ENCODE results near the gene TRIM10.

DNA sequence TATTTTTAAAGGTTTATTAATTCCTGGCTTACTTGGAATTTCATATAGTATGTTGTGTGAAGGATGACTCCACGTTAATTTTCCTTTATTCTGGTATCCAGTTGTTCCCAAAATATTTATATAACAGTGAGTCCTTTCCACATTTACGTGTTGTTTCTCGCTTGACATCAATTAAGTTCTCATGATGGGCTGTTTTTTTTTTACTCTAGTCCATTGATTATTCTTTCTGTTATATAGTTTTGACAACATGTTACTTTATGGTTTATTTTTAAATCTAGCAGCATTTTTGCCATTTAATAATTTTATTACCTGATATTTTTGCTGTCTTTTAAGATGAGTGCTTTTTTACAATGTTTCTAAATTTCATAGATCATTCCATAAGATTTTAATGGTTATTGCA, 18.3 kb downstream of the TRIM10 start:
- TF ChIP-seq, protein P1, sequence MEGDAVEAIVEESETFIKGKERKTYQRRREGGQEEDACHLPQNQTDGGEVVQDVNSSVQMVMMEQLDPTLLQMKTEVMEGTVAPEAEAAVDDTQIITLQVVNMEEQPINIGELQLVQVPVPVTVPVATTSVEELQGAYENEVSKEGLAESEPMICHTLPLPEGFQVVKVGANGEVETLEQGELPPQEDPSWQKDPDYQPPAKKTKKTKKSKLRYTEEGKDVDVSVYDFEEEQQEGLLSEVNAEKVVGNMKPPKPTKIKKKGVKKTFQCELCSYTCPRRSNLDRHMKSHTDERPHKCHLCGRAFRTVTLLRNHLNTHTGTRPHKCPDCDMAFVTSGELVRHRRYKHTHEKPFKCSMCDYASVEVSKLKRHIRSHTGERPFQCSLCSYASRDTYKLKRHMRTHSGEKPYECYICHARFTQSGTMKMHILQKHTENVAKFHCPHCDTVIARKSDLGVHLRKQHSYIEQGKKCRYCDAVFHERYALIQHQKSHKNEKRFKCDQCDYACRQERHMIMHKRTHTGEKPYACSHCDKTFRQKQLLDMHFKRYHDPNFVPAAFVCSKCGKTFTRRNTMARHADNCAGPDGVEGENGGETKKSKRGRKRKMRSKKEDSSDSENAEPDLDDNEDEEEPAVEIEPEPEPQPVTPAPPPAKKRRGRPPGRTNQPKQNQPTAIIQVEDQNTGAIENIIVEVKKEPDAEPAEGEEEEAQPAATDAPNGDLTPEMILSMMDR (conservative IDR thresholded peaks at IDR 0.05; ENCODE audit: low read depth in 2 of 2) = no peak
- TF ChIP-seq STAT1 (IDR thresholded peaks at IDR 0.05; ENCODE audit: unreplicated experiment) = no peak
- TF ChIP-seq, protein P2, sequence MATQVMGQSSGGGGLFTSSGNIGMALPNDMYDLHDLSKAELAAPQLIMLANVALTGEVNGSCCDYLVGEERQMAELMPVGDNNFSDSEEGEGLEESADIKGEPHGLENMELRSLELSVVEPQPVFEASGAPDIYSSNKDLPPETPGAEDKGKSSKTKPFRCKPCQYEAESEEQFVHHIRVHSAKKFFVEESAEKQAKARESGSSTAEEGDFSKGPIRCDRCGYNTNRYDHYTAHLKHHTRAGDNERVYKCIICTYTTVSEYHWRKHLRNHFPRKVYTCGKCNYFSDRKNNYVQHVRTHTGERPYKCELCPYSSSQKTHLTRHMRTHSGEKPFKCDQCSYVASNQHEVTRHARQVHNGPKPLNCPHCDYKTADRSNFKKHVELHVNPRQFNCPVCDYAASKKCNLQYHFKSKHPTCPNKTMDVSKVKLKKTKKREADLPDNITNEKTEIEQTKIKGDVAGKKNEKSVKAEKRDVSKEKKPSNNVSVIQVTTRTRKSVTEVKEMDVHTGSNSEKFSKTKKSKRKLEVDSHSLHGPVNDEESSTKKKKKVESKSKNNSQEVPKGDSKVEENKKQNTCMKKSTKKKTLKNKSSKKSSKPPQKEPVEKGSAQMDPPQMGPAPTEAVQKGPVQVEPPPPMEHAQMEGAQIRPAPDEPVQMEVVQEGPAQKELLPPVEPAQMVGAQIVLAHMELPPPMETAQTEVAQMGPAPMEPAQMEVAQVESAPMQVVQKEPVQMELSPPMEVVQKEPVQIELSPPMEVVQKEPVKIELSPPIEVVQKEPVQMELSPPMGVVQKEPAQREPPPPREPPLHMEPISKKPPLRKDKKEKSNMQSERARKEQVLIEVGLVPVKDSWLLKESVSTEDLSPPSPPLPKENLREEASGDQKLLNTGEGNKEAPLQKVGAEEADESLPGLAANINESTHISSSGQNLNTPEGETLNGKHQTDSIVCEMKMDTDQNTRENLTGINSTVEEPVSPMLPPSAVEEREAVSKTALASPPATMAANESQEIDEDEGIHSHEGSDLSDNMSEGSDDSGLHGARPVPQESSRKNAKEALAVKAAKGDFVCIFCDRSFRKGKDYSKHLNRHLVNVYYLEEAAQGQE (IDR thresholded peaks at IDR 0.05; ENCODE audit: unreplicated experiment) = no peak
- no peak for TF ChIP-seq POLR2AphosphoS5 (IDR thresholded peaks at IDR 0.05; ENCODE audit: low read depth)
- TF ChIP-seq EZH2 (IDR thresholded peaks at IDR 0.05; ENCODE audit: low read depth, unreplicated experiment) = no peak
- no peak for TF ChIP-seq ZNF331 (CRISPR knock-in tag; IDR thresholded peaks at IDR 0.05; ENCODE audit: low read depth)

Measured in GM23338 (cell line).